HUDEP-2 (cell line): ENCODE results near the gene TVP23C.

ENCODE experiments used
- DNase-seq, 76 experiments: peaks; one replicate each; lab custom pipeline; 2025; ENCODE audit not compliant: unreplicated experiment in 76 of 76; lab: John Stamatoyannopoulos, UW

Gene TVP23C

DNA sequence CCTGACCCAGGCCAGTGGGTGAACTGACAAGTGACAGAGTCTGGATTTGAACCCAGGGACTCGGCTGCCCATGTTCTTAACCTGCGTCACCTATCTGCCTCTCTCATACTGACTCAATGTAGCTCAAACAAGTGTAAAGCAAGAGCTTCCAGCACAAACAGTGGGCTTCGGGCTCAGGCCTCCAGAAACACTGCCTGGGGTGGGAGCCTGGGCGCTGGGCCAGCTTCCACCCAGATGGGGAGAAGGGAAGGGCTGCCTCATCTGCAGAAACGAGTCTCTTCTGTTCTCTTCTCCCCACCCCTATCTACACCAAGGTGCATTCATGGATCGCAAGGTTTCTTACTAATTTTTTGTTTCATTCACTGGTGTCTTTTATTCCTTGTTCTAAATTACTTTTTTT, 97.2 kb downstream of the TVP23C start:
- DNase-seq = peak in 1 of 76 experiments; percentile 4

GRCh38 chr17:15465045-15465701, 98.1 kb downstream of the TVP23C start:
- DNase-seq = no peak

DNA sequence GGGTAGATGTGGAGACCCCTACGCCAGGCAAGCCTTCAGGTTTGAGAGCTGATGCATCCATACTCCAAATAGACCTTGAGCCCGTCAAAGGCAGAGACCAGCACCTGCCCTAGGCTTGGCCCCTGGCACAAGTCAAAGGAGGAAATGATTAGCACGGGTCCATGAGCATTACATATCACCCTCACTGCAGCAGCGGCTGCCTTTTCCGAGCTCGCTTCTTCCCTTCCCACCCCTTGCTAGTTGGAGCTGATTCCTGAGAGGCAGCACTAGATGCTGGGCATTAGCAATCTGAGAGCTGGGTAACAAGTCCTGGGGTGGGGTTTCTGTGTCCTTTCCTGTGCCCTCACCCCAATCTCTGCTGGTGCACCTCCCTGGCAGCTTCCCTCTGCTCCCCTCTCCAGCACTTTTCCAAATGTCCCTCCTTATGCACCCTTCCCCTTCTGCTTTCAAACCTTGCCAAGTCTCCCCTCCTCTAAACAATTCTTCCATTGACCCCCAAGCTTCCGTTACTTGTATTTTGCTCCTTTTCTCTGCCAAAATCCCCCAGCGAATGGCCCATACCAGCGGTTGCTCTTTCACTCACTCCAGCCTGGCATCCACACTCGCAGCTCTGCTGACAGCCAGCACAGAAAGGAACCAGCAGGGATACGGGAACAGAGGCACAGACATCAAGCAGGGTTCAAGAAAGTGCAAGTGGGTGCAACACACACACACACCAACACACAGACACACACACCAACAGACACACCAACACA, 98.9 kb downstream of the TVP23C start:
- no peak for DNase-seq

DNA sequence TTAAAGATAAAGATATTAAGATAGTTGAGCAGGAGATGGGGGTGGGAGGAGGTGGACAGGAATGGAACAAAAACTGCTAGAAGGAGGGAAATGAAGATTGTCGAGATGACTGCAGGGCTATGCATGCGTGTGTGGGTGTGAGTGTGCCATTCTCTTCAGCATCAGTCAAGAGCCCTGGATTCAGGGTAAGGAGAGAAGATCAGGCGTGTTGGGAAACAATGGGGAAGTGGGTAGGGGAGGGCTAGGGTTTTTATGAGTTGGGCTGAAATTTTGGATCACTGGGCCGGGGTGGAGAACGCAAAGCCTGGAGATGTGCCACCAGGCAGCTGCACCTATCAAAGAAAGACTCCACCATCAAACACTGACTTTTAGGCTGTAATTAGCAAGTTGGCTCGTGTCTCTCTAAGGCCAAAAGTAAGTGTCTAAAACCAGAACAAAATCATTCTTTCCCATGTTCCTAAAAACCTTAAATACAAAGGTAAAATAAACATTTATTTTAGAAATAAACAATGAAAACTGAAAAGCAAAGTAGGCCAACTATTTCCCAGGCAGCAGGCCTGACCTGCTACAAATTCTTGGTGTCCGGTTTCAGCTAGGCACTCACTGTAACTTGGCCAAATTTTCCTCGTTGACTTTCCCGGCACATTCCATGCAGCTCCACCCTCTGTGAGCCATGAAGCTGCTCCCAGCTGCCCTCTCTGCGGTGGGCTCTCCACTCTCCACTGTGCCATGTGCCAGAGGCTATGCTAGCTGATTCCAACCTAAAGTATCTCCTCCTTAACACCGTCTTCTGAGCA, 100.1 kb downstream of the TVP23C start:
- no peak for DNase-seq

DNA sequence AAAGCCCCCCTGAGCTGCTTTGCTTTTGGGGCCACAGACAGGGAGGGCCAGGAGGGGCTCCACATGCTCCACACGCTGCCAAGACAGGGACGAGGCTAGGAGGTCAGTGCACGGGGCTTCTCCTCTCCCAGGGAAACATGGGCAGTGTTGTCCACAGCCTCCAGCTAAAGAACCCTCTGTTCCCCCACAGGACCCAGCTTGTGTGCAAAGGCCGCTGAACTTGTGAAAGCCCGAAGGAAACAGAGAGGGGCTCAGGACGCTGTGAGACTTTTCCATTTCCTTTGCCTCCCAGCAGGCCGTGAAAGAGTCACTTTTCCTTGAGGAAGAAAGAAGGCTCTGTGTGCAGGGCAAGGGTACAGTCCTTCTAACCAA, 105.6 kb downstream of the TVP23C start:
- no peak for DNase-seq

GRCh38 chr17:15456972-15457722, 106.1 kb downstream of the TVP23C start:
- DNase-seq = no peak

GRCh38 chr17:15456496-15456895, 106.8 kb downstream of the TVP23C start:
- no peak for DNase-seq

- DNase-seq = no peak
Measured at GRCh38 chr17:15454346-15454745, 108.9 kb downstream of the TVP23C start.

- no peak for DNase-seq
Measured at GRCh38 chr17:15453782-15454181, 109.5 kb downstream of the TVP23C start.

DNA sequence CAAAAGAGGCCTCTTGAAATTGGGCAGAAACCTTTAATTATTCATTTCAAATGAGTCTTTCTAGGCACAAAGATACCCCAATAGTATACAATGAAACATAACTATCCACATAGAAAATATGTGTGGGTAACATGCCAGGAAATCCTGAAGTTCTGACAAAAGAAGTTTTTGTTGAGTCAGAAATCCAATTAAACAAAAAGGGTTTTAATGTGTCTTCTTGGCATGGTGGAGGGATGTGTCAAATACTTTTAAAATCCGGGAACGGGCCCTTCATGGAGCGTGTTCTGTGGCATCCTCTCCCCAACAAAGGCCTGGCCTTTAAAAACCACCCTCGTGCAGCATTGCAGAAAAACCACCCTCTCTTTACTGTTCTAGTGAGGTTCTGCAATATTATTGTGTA, 110.0 kb downstream of the TVP23C start:
- DNase-seq = no peak

- DNase-seq = no peak
Measured at GRCh38 chr17:15452746-15453145, 110.5 kb downstream of the TVP23C start.
